ENCODE results near the gene XRCC2. TPM values are rescaled to one million over a fixed set of nuclear protein-coding genes. Genes with fewer than 3 reads are reported as not detected.
A peak's percentile ranks its signal among the peaks of the same experiment; 100 is the strongest.
"Not testable (repeated sequence)": the region's sequence is repeated elsewhere in the genome, so short reads cannot be mapped to it uniquely, and the experiment has no call there.

The XRCC2 gene
- 2.4 TPM for total RNA-seq

GRCh38 chr7:152675759-152676636, at the start of gene XRCC2:
TSS of gene XRCC2 (minus strand) at chr7:152676141. CDS start at chr7:152676079, 62 bp downstream.
- DNase-seq (ENCODE audit: low read depth in 2 of 3, low spot score in 2 of 3) = peak; percentile 89 to 99 (median 95)

- no peak for DNase-seq (ENCODE audit: low read depth in 2 of 3, low spot score in 2 of 3)
Observed at GRCh38 chr7:152723364-152723763, 47.4 kb upstream of the XRCC2 start.

- DNase-seq (ENCODE audit: low read depth in 2 of 3, low spot score in 2 of 3) = not testable (repeated sequence)
Observed at GRCh38 chr7:152712412-152713042, 36.6 kb upstream of the XRCC2 start.

- no peak for DNase-seq (ENCODE audit: low read depth in 2 of 3, low spot score in 2 of 3)
Observed at GRCh38 chr7:152711444-152711944, 35.6 kb upstream of the XRCC2 start.

- no peak for DNase-seq (ENCODE audit: low read depth in 2 of 3, low spot score in 2 of 3)
Observed at GRCh38 chr7:152710153-152710442, 34.2 kb upstream of the XRCC2 start.

GRCh38 chr7:152709287-152710152, 33.6 kb upstream of the XRCC2 start:
- DNase-seq (ENCODE audit: low read depth in 2 of 3, low spot score in 2 of 3) = no peak

GRCh38 chr7:152704796-152705384, 28.9 kb upstream of the XRCC2 start:
- DNase-seq (ENCODE audit: low read depth in 2 of 3, low spot score in 2 of 3) = peak in 1 of 3 donors; percentile 2

GRCh38 chr7:152699079-152699478, 23.1 kb upstream of the XRCC2 start:
- DNase-seq (ENCODE audit: low read depth in 2 of 3, low spot score in 2 of 3) = peak in 1 of 3 donors; percentile 43

GRCh38 chr7:152697268-152697974, 21.5 kb upstream of the XRCC2 start:
- not testable (repeated sequence) for DNase-seq (ENCODE audit: low read depth in 2 of 3, low spot score in 2 of 3)

GRCh38 chr7:152692196-152692595, 16.3 kb upstream of the XRCC2 start:
- DNase-seq (ENCODE audit: low read depth in 2 of 3, low spot score in 2 of 3) = not testable (repeated sequence)

- no peak for DNase-seq (ENCODE audit: low read depth in 2 of 3, low spot score in 2 of 3)
Observed at GRCh38 chr7:152683297-152683696, 7.4 kb upstream of the XRCC2 start.

GRCh38 chr7:152677808-152678670, 2.1 kb upstream of the XRCC2 start:
- DNase-seq (ENCODE audit: low read depth in 2 of 3, low spot score in 2 of 3) = no peak

GRCh38 chr7:152674860-152675758, 832 bp downstream of the XRCC2 start:
- no peak for DNase-seq (ENCODE audit: low read depth in 2 of 3, low spot score in 2 of 3)

- DNase-seq (ENCODE audit: low read depth in 2 of 3, low spot score in 2 of 3) = no peak
Observed at GRCh38 chr7:152673897-152674296, 2.0 kb downstream of the XRCC2 start.

GRCh38 chr7:152672626-152673025, 3.3 kb downstream of the XRCC2 start:
- no peak for DNase-seq (ENCODE audit: low read depth in 2 of 3, low spot score in 2 of 3)

- no peak for DNase-seq (ENCODE audit: low read depth in 2 of 3, low spot score in 2 of 3)
Observed at GRCh38 chr7:152669758-152670157, 6.2 kb downstream of the XRCC2 start.

- no peak for DNase-seq (ENCODE audit: low read depth in 2 of 3, low spot score in 2 of 3)
Observed at GRCh38 chr7:152668975-152669374, 7.0 kb downstream of the XRCC2 start.

GRCh38 chr7:152667958-152668357, 8.0 kb downstream of the XRCC2 start:
- peak in 2 of 3 donors; percentile 45 to 73 for DNase-seq (ENCODE audit: low read depth in 2 of 3, low spot score in 2 of 3)
